Measurements from ENCODE around the gene CHRDL2. TPM values are rescaled to one million over a fixed set of nuclear protein-coding genes. Genes with fewer than 3 reads are reported as not detected.

Gene CHRDL2
- total and polyA plus RNA-seq, 2 of the 13 experiments (the other 11 are each of a cell fraction or from before 2014, with no cell fraction given): 0.04 TPM; not detected in 1

DNA sequence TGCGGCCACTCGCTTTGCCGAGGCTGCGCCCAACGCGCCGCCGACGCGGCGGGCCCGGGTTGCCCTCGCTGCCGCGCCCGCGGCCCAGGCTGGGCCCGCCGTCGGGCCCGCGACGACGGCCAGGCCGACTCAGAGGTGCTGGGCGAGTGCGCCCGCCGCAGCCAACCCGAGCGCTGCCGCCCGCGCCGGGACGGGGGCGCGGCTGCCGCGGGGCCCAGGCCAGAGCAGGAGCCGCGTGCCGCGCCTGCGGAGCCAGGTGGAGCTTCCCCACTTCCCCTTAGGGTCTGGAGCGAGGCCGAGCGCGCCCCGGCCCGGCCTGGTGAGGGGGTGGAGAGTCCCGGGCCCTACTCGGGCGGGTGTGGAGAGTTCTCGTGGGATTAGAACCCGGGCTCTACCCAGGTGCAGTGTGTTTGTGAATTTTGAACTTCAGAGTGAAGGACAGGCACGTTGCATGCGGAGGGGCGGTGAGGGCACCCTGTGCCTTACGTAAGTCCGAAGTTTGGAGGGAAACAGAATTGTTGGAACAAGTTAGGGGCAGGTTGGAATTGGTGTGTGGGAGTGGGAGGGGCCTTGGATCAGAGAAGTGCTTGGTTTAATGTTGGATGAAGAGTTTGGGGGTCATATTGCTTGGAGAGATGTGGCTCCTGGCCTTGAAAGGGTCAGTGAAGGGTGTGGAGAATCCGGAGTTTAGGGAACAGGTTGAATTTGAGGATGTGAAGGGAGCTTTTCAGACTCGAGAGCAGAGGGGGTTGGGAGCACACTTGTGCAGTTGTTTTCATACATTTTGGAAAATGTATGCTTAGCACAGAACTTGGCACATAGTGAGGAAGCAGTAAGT lies 18.1 kb upstream of the CHRDL2 start (continued):
- TF ChIP-seq, protein P1, sequence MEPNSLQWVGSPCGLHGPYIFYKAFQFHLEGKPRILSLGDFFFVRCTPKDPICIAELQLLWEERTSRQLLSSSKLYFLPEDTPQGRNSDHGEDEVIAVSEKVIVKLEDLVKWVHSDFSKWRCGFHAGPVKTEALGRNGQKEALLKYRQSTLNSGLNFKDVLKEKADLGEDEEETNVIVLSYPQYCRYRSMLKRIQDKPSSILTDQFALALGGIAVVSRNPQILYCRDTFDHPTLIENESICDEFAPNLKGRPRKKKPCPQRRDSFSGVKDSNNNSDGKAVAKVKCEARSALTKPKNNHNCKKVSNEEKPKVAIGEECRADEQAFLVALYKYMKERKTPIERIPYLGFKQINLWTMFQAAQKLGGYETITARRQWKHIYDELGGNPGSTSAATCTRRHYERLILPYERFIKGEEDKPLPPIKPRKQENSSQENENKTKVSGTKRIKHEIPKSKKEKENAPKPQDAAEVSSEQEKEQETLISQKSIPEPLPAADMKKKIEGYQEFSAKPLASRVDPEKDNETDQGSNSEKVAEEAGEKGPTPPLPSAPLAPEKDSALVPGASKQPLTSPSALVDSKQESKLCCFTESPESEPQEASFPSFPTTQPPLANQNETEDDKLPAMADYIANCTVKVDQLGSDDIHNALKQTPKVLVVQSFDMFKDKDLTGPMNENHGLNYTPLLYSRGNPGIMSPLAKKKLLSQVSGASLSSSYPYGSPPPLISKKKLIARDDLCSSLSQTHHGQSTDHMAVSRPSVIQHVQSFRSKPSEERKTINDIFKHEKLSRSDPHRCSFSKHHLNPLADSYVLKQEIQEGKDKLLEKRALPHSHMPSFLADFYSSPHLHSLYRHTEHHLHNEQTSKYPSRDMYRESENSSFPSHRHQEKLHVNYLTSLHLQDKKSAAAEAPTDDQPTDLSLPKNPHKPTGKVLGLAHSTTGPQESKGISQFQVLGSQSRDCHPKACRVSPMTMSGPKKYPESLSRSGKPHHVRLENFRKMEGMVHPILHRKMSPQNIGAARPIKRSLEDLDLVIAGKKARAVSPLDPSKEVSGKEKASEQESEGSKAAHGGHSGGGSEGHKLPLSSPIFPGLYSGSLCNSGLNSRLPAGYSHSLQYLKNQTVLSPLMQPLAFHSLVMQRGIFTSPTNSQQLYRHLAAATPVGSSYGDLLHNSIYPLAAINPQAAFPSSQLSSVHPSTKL (CRISPR knock-in tag; IDR thresholded peaks at IDR 0.05): 0 out of 2 replicates have a peak, but pooled peaks have one; percentile 40
- TF ChIP-seq ZFP82 (CRISPR knock-in tag; IDR thresholded peaks at IDR 0.05; ENCODE audit: borderline replicate concordance): no peak
- TF ChIP-seq ZNF558 (CRISPR knock-in tag; IDR thresholded peaks at IDR 0.05; ENCODE audit: borderline replicate concordance): peak; percentile 81; the same call in 1 of the 2 replicates
- TF ChIP-seq ZNF20 (CRISPR knock-in tag; IDR thresholded peaks at IDR 0.05): peak; percentile 91; the same call in 1 of the 2 replicates
- peak; percentile 78; the same call in 1 of the 2 replicates for TF ChIP-seq NR0B2 (CRISPR knock-in tag; IDR thresholded peaks at IDR 0.05)
- peak; percentile 80 for TF ChIP-seq HNF4A (CRISPR knock-in tag; IDR thresholded peaks at IDR 0.05)
- TF ChIP-seq SAP130 (CRISPR knock-in tag; IDR thresholded peaks at IDR 0.05; ENCODE audit: low read depth): peak; percentile 65; the same call in 1 of the 2 replicates
- TF ChIP-seq SALL2 (CRISPR knock-in tag; IDR thresholded peaks at IDR 0.05): 0 out of 2 replicates have a peak, but pooled peaks have one; percentile 34
- peak; percentile 17; the same call in 1 of the 2 replicates for TF ChIP-seq ZNF138 (CRISPR knock-in tag; IDR thresholded peaks at IDR 0.05; ENCODE audit: low read depth)
- TF ChIP-seq ZNF883 (CRISPR knock-in tag; IDR thresholded peaks at IDR 0.05; ENCODE audit: not compliant biosample characterization): peak; percentile 78
- TF ChIP-seq NFKBIZ (CRISPR knock-in tag; IDR thresholded peaks at IDR 0.05): peak; percentile 40; the same call in 1 of the 2 replicates
- TF ChIP-seq CSRNP1 (CRISPR knock-in tag; IDR thresholded peaks at IDR 0.05): peak; percentile 75; the same call in 1 of the 2 replicates
- TF ChIP-seq TEAD3 (CRISPR knock-in tag; optimal IDR thresholded peaks at IDR 0.05; ENCODE audit: borderline replicate concordance): peak; percentile 34
- TF ChIP-seq BHLHE40 (IDR thresholded peaks at IDR 0.05; ENCODE audit: low read length): no peak
- TF ChIP-seq MBNL3 (CRISPR knock-in tag; conservative IDR thresholded peaks at IDR 0.05): no peak
- TF ChIP-seq ZNF234 (CRISPR knock-in tag; conservative IDR thresholded peaks at IDR 0.05): 0 out of 2 replicates have a peak, but pooled peaks have one; percentile 11
- TF ChIP-seq ZNF501 (CRISPR knock-in tag; IDR thresholded peaks at IDR 0.05): peak; percentile 12; the same call in 1 of the 2 replicates
- 0 out of 2 replicates have a peak, but pooled peaks have one; percentile 34 for TF ChIP-seq STAT5B (CRISPR knock-in tag; IDR thresholded peaks at IDR 0.05)
- peak; percentile 52; the same call in 1 of the 2 replicates for TF ChIP-seq HIVEP1 (CRISPR knock-in tag; IDR thresholded peaks at IDR 0.05)
- TF ChIP-seq HOXA3 (CRISPR knock-in tag; IDR thresholded peaks at IDR 0.05): peak; percentile 80
- TF ChIP-seq RBFOX2 (IDR thresholded peaks at IDR 0.05; ENCODE audit: low read depth, low read length): peak; percentile 50
- TF ChIP-seq SP140L (CRISPR knock-in tag; IDR thresholded peaks at IDR 0.05; ENCODE audit: borderline replicate concordance): no peak
- TF ChIP-seq JUNB (CRISPR knock-in tag; IDR thresholded peaks at IDR 0.05; ENCODE audit: borderline replicate concordance): peak; percentile 81
- peak; percentile 89; the same call in 1 of the 2 replicates for TF ChIP-seq KDM5B (CRISPR knock-in tag; IDR thresholded peaks at IDR 0.05; ENCODE audit: borderline replicate concordance)
